ENCODE results near the gene RGSL1.

The RGSL1 gene

GRCh38 chr1:182569939-182570610, 120.1 kb downstream of the RGSL1 start:
- TF ChIP-seq CTCF (IDR thresholded peaks at IDR 0.05; ENCODE audit: low read depth, low read length, missing control alignments), result no peak
- in situ Hi-C loops (cut with HindIII; ENCODE audit: low sequenced_read_pairs), result no loop called here
- H3K4me3 ChIP-seq (ENCODE audit: low read depth, low read length), result no peak overlapping the region
- no peak for DNase-seq (ENCODE audit: low read depth)

- in situ Hi-C loops (cut with HindIII; ENCODE audit: low sequenced_read_pairs), result no loop called here
- no peak for DNase-seq (ENCODE audit: low read depth)
- TF ChIP-seq CTCF (IDR thresholded peaks at IDR 0.05; ENCODE audit: low read depth, low read length, missing control alignments), result no peak
- H3K4me3 ChIP-seq (ENCODE audit: low read depth, low read length), result no peak overlapping the region
Observed at GRCh38 chr1:182570611-182570970, 120.6 kb downstream of the RGSL1 start.

GRCh38 chr1:182574156-182574555, 124.2 kb downstream of the RGSL1 start:
- H3K4me3 ChIP-seq (ENCODE audit: low read depth, low read length), result no peak overlapping the region
- in situ Hi-C loops (cut with HindIII; ENCODE audit: low sequenced_read_pairs), result no loop called here
- no peak for TF ChIP-seq CTCF (IDR thresholded peaks at IDR 0.05; ENCODE audit: low read depth, low read length, missing control alignments)
- DNase-seq (ENCODE audit: low read depth), result no peak

- DNase-seq (ENCODE audit: low read depth), result no peak
- in situ Hi-C loops (cut with HindIII; ENCODE audit: low sequenced_read_pairs), result no loop called here
- H3K4me3 ChIP-seq (ENCODE audit: low read depth, low read length), result no peak overlapping the region
- TF ChIP-seq CTCF (IDR thresholded peaks at IDR 0.05; ENCODE audit: low read depth, low read length, missing control alignments), result no peak
Observed at GRCh38 chr1:182575540-182576149, 125.7 kb downstream of the RGSL1 start.

GRCh38 chr1:182580736-182581135, 130.8 kb downstream of the RGSL1 start:
- no peak for DNase-seq (ENCODE audit: low read depth)
- in situ Hi-C loops (cut with HindIII; ENCODE audit: low sequenced_read_pairs), result no loop called here
- no peak for TF ChIP-seq CTCF (IDR thresholded peaks at IDR 0.05; ENCODE audit: low read depth, low read length, missing control alignments)
- H3K4me3 ChIP-seq (ENCODE audit: low read depth, low read length), result no peak overlapping the region

GRCh38 chr1:182584746-182585145, 134.8 kb downstream of the RGSL1 start:
- no peak for TF ChIP-seq CTCF (IDR thresholded peaks at IDR 0.05; ENCODE audit: low read depth, low read length, missing control alignments)
- H3K4me3 ChIP-seq (ENCODE audit: low read depth, low read length), result no peak overlapping the region
- no peak for DNase-seq (ENCODE audit: low read depth)
- in situ Hi-C loops (cut with HindIII; ENCODE audit: low sequenced_read_pairs), result no loop called here
